ENCODE results near the gene PTX4.

DNA sequence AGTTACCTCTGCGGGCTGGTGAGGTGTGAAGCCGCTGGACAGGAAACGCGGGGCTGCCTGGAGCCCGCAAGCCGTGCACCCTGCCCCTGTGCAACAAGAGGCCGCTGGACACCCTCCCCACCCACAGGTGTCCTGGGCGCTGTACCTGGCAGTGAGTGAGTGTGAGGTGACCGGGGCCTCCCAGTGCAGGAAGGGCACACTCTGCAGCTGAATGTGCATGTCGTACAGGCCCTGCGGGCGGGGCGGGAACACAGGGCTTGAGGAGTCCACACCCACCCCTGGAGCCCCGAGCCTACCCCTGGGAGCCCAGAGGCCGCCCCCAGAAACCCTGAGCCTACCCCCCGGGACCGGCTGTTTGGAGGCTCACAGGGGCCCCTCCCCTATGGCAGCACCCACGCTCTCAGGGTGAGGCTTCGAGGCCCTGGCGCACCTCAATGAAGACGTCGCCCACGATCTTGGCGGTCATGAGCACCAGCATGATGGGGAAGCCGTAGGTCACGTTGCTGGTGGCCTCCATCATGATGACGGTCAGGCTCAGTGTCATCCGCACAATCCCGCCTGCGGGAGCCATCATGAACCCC is 40.1 kb downstream of the PTX4 start:
- TF ChIP-seq, protein P1, sequence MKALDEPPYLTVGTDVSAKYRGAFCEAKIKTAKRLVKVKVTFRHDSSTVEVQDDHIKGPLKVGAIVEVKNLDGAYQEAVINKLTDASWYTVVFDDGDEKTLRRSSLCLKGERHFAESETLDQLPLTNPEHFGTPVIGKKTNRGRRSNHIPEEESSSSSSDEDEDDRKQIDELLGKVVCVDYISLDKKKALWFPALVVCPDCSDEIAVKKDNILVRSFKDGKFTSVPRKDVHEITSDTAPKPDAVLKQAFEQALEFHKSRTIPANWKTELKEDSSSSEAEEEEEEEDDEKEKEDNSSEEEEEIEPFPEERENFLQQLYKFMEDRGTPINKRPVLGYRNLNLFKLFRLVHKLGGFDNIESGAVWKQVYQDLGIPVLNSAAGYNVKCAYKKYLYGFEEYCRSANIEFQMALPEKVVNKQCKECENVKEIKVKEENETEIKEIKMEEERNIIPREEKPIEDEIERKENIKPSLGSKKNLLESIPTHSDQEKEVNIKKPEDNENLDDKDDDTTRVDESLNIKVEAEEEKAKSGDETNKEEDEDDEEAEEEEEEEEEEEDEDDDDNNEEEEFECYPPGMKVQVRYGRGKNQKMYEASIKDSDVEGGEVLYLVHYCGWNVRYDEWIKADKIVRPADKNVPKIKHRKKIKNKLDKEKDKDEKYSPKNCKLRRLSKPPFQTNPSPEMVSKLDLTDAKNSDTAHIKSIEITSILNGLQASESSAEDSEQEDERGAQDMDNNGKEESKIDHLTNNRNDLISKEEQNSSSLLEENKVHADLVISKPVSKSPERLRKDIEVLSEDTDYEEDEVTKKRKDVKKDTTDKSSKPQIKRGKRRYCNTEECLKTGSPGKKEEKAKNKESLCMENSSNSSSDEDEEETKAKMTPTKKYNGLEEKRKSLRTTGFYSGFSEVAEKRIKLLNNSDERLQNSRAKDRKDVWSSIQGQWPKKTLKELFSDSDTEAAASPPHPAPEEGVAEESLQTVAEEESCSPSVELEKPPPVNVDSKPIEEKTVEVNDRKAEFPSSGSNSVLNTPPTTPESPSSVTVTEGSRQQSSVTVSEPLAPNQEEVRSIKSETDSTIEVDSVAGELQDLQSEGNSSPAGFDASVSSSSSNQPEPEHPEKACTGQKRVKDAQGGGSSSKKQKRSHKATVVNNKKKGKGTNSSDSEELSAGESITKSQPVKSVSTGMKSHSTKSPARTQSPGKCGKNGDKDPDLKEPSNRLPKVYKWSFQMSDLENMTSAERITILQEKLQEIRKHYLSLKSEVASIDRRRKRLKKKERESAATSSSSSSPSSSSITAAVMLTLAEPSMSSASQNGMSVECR (CRISPR knock-in tag; IDR thresholded peaks at IDR 0.05), result no peak
- TF ChIP-seq IRF1 (CRISPR knock-in tag; IDR thresholded peaks at IDR 0.05; ENCODE audit: borderline replicate concordance) (no peak), CREB5 (CRISPR knock-in tag; IDR thresholded peaks at IDR 0.05) (no peak), FOXJ3 (CRISPR knock-in tag; IDR thresholded peaks at IDR 0.05) (no peak), ZNF239 (CRISPR knock-in tag; IDR thresholded peaks at IDR 0.05) (no peak), PML (IDR thresholded peaks at IDR 0.05; ENCODE audit: low read length) (no peak), ZFP36 (IDR thresholded peaks at IDR 0.05; ENCODE audit: low read depth, low read length, partially characterized antibody) (no peak), EP300 (IDR thresholded peaks at IDR 0.05; ENCODE audit: low read length) (no peak), KDM5B (IDR thresholded peaks at IDR 0.05; ENCODE audit: insufficient replicate concordance, low read depth, low read length) (no peak)
- TF ChIP-seq, protein P2, sequence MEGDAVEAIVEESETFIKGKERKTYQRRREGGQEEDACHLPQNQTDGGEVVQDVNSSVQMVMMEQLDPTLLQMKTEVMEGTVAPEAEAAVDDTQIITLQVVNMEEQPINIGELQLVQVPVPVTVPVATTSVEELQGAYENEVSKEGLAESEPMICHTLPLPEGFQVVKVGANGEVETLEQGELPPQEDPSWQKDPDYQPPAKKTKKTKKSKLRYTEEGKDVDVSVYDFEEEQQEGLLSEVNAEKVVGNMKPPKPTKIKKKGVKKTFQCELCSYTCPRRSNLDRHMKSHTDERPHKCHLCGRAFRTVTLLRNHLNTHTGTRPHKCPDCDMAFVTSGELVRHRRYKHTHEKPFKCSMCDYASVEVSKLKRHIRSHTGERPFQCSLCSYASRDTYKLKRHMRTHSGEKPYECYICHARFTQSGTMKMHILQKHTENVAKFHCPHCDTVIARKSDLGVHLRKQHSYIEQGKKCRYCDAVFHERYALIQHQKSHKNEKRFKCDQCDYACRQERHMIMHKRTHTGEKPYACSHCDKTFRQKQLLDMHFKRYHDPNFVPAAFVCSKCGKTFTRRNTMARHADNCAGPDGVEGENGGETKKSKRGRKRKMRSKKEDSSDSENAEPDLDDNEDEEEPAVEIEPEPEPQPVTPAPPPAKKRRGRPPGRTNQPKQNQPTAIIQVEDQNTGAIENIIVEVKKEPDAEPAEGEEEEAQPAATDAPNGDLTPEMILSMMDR (IDR thresholded peaks at IDR 0.05 in 2 of 3, conservative IDR thresholded peaks at IDR 0.05 in 1 of 3; ENCODE audit: insufficient read depth in 2 of 3, low read depth in 1 of 3, low read length in 3 of 3), result no peak
